K562 (cell line): Measurements from ENCODE around the gene ZBTB8B. TPM values are rescaled to one million over a fixed set of nuclear protein-coding genes. Genes with fewer than 3 reads are reported as not detected.
"Not testable (repeated sequence)": the region's sequence is repeated elsewhere in the genome, so short reads cannot be mapped to it uniquely, and the experiment has no call there.

Experiments
- ATAC-seq: fragments of 200-7000 bp; cut with Tn5 transposase; 3 replicates; pipeline ENCODE4 v1.9.1; 2020; ENCODE audit warnings: moderate library complexity
- BruUV-seq: library from RNA; stranded (reverse); fragments of 400-500 nt; replicated peaks from 2 replicates; lab custom pipeline; 2021; lab: Mats Ljungman, UMichigan
- CTCF ChIA-PET: fragments of 300-600 bp; formaldehyde crosslinking; extraction: SDS; loops from one replicate; lab custom pipeline; 2021; ENCODE audit warnings: low intra/inter-chr PET ratio; lab: Yijun Ruan, JAX
- POLR2A ChIA-PET: fragments of 300-600, 350-650 bp; sonication (Branson Sonifier 250); formaldehyde crosslinking; extraction: SDS; loops from one replicate; lab custom pipeline; 2021; ENCODE audit warnings: antibody characterized with exemption, inconsistent platforms; lab: Yijun Ruan, JAX
- DNase-seq, 4 experiments: peaks; one replicate each; pipeline versions ENCODE4 v3.0.0 to v3.0.0-alpha.2; 2011 to 2018; ENCODE audit warnings: low spot score in 3 of 4, mixed read lengths in 3 of 4; ENCODE audit errors: extremely low read depth in 1 of 4
- FAIRE-seq: peaks from 2 replicates; lab custom pipeline; 2011; peaks lifted over from hg19 to GRCh38; lab: Jason Lieb, UNC
- H2AFZ ChIP-seq: 2 replicates; pipeline ENCODE4 v1.6.0; 2011; ENCODE audit warnings: low read depth, low read length, control low read depth, inconsistent platforms
- H3K27ac ChIP-seq: fragments of 200-600 bp; 3 replicates; pipeline ENCODE4 v1.8.0; 2011; ENCODE audit warnings: low read depth, mild to moderate bottlenecking, control low read depth, inconsistent platforms, low read length, moderate library complexity, mixed read lengths; ENCODE audit errors: extremely low read depth
- H3K27me3 ChIP-seq, 2 experiments: fragments of 300-600 bp in 1 of 2; 2 replicates in 1 of 2; 3 replicates in 1 of 2; pipeline versions ENCODE4 v1.6.0 to v1.8.0; 2011; ENCODE audit warnings: inconsistent platforms in 2 of 2, low read length in 2 of 2, mild to moderate bottlenecking in 1 of 2, mixed read lengths in 1 of 2, moderate library complexity in 1 of 2; ENCODE audit not compliant: control insufficient read depth in 2 of 2, insufficient read depth in 2 of 2
- H3K36me3 ChIP-seq: fragments of 300-600 bp; 3 replicates; pipeline ENCODE4 v1.8.0; 2011; ENCODE audit warnings: mild to moderate bottlenecking, low read length, inconsistent platforms; ENCODE audit not compliant: control insufficient read depth, insufficient read depth
- H3K4me1 ChIP-seq, 2 experiments: fragments of 200-600 bp in 1 of 2; replicated peaks in 1 of 2; 2 replicates in 1 of 2; 3 replicates in 1 of 2; pipeline versions ENCODE4 v1.5.1 to v1.8.0; 2011; ENCODE audit warnings: inconsistent platforms in 2 of 2, low read length in 2 of 2, mild to moderate bottlenecking in 1 of 2, mixed read lengths in 1 of 2, moderate library complexity in 1 of 2; ENCODE audit not compliant: control insufficient read depth in 2 of 2, insufficient read depth in 2 of 2
- H3K4me2 ChIP-seq: 2 replicates; pipeline ENCODE4 v1.6.1; 2011; ENCODE audit warnings: low read length, control low read depth, inconsistent platforms, mixed read lengths; ENCODE audit not compliant: insufficient read depth
- H3K4me3 ChIP-seq: fragments of 200-600 bp; sonication (generic), shearing (Covaris generic); 2 replicates; pipeline ENCODE4 v1.5.1; 2016; ENCODE audit warnings: control low read depth, inconsistent platforms
- H3K79me2 ChIP-seq: fragments of 200-600 bp; 3 replicates; pipeline ENCODE4 v1.8.0; 2011; ENCODE audit warnings: low read length, inconsistent platforms; ENCODE audit not compliant: control insufficient read depth, insufficient read depth
- H3K9ac ChIP-seq, 2 experiments: 2 replicates each; pipeline versions ENCODE4 v1.6.0 to v1.6.1; 2011; ENCODE audit warnings: low read depth in 2 of 2, low read length in 2 of 2, control low read depth in 1 of 2, inconsistent platforms in 1 of 2, mild to moderate bottlenecking in 1 of 2, mixed read lengths in 1 of 2; ENCODE audit not compliant: insufficient read depth in 1 of 2
- H3K9me1 ChIP-seq: one replicate; pipeline ENCODE4 v1.6.0; 2011; ENCODE audit warnings: inconsistent platforms, mild to moderate bottlenecking, low read length, moderate library complexity; ENCODE audit not compliant: control insufficient read depth, insufficient read depth
- H3K9me3 ChIP-seq: replicated peaks from 2 replicates; pipeline ENCODE4 v1.5.1; 2011; ENCODE audit warnings: low read depth, low read length, inconsistent platforms; ENCODE audit not compliant: control insufficient read depth, insufficient read depth
- H4K20me1 ChIP-seq: replicated peaks from 2 replicates; pipeline ENCODE4 v1.6.1; 2011; ENCODE audit warnings: low read length, inconsistent platforms, mixed read lengths; ENCODE audit not compliant: control insufficient read depth, insufficient read depth
- WGBS: fragments of 100-300 bp; shearing (Covaris generic); methylation state at CpG from one replicate; pipeline ENCODE4 v1.1.6; 2016; ENCODE audit warnings: low coverage, mixed read lengths; ENCODE audit not compliant: insufficient coverage; ENCODE audit errors: missing lambda C conversion rate; 5-methylcytosine and 5-hydroxymethylcytosine counted together
- in situ Hi-C: fragments of 300-500 bp; cut with MboI; formaldehyde crosslinking; loops from 4 replicates; pipeline ENCODE4 v1.15.0; 2018; ENCODE audit warnings: inconsistent platforms, mixed read lengths
- intact Hi-C: fragments of 100-400 bp; cut with micrococcal nuclease; formaldehyde crosslinking; loops from 2 replicates; pipeline ENCODE4 v1.14.2; 2022
- polyA plus RNA-seq, 8 experiments: library from polyadenylated mRNA; depleted of rRNA in 4 of 8; stranded (reverse) in 5 of 8; unstranded in 3 of 8; fragments of >200 nt; fragmentation: Nextera tagmentation in 2 of 8; fragmentation: Illumina TruSeq in 1 of 8; extraction: Ambion mirVana in 2 of 8; extraction: Trizol in 1 of 8; gene quantifications; 2 replicates each; pipeline versions ENCODE4 v1.2.1 to v1.2.3, GENCODE V29; 2011 to 2014; ENCODE audit warnings: inconsistent platforms in 1 of 8, missing spikeins in 1 of 8
- total RNA-seq, 7 experiments: library from RNA; depleted of rRNA in 6 of 7; stranded (reverse); fragments of >200 nt in 6 of 7; fragmentation: Illumina TruSeq in 2 of 7; extraction: Trizol in 2 of 7; gene quantifications; 2 replicates each; pipeline versions ENCODE4 v1.2.1 to v1.2.3, GENCODE V29; 2011 to 2021; ENCODE audit warnings: low replicate concordance in 1 of 7
- TF ChIP-seq, protein P1 (sequence below), 2 experiments: fragments of 450-650 bp in 1 of 2; sonication (generic) in 1 of 2; formaldehyde crosslinking in 1 of 2; IDR thresholded peaks; 2 replicates each; pipeline versions ENCODE4 v1.7.1 to v1.9.0; 2016 to 2022; ENCODE audit warnings: inconsistent platforms in 1 of 2, mild to moderate bottlenecking in 1 of 2, missing genetic modification reagents in 1 of 2

The ZBTB8B gene
- total and polyA plus RNA-seq, 9 of the 15 experiments (the other 6 are each of a cell fraction or from before 2014, with no cell fraction given), result not detected

DNA sequence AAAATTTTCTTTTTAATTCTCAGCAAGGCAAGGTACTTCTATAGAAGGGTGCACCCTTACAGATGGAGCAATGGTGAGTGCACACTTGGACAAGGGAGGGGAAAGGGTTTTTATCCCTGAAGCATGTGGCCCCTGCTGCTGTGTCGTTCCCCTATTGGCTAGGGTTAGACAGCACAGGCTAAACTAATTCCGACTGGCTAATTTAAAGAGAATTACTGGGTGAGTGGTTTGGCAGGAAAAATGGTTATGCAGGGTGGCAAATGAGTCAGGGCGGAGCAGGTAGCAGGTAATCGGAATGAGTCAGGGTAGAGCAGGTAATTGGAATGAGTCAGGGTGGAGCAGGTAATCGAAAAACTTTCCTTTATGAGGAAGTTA is 15.4 kb upstream of the ZBTB8B start:
- H3K4me2 ChIP-seq, H3K9me1 ChIP-seq, H3K9ac ChIP-seq, H3K36me3 ChIP-seq, H3K4me3 ChIP-seq, H3K79me2 ChIP-seq, H3K4me1 ChIP-seq, H3K9me3 ChIP-seq, in situ Hi-C loops, H3K27ac ChIP-seq, H2AFZ ChIP-seq, DNase-seq, H4K20me1 ChIP-seq, FAIRE-seq, BruUV-seq: not testable (repeated sequence)
- WGBS, result 41% methylated on average over 5 of the region's 5 CpGs
- POLR2A ChIA-PET, result interaction anchor here (0.6 to 1.8 kb wide), 5 partner anchors 20 to 677 kb away, joined by 3 to 4 read pairs (median 4); no protein-coding TSS in a partner anchor
- intact Hi-C loops, result loop anchor here (2.0 to 5.0 kb wide), 6 partner anchors 53 to 421 kb away; partner anchors contain the start of genes FNDC5 and SYNC
- CTCF ChIA-PET, result interaction anchor here (0.6 kb wide), 1 partner anchor 850 kb away, joined by 3 read pairs; no protein-coding TSS in a partner anchor
- peaks cover 18 to 21% of the 10 kb centered on the region in 2 experiments; a peak in 4 of 5 replicates for H3K27me3 ChIP-seq
- peak; percentile 11; the same call in 1 of the 3 replicates for ATAC-seq
- TF ChIP-seq, protein P1, sequence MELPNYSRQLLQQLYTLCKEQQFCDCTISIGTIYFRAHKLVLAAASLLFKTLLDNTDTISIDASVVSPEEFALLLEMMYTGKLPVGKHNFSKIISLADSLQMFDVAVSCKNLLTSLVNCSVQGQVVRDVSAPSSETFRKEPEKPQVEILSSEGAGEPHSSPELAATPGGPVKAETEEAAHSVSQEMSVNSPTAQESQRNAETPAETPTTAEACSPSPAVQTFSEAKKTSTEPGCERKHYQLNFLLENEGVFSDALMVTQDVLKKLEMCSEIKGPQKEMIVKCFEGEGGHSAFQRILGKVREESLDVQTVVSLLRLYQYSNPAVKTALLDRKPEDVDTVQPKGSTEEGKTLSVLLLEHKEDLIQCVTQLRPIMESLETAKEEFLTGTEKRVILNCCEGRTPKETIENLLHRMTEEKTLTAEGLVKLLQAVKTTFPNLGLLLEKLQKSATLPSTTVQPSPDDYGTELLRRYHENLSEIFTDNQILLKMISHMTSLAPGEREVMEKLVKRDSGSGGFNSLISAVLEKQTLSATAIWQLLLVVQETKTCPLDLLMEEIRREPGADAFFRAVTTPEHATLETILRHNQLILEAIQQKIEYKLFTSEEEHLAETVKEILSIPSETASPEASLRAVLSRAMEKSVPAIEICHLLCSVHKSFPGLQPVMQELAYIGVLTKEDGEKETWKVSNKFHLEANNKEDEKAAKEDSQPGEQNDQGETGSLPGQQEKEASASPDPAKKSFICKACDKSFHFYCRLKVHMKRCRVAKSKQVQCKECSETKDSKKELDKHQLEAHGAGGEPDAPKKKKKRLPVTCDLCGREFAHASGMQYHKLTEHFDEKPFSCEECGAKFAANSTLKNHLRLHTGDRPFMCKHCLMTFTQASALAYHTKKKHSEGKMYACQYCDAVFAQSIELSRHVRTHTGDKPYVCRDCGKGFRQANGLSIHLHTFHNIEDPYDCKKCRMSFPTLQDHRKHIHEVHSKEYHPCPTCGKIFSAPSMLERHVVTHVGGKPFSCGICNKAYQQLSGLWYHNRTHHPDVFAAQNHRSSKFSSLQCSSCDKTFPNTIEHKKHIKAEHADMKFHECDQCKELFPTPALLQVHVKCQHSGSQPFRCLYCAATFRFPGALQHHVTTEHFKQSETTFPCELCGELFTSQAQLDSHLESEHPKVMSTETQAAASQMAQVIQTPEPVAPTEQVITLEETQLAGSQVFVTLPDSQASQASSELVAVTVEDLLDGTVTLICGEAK (IDR thresholded peaks at IDR 0.05), result peak; percentile 43; the same call in 1 of the 2 replicates
- TF ChIP-seq, protein P1 (CRISPR knock-in tag; IDR thresholded peaks at IDR 0.05), result not testable (repeated sequence)
